Liver (tissue), 9 donors: ENCODE measurements around the gene PPAN. TPM values are rescaled to one million over a fixed set of nuclear protein-coding genes. Genes with fewer than 3 reads are reported as not detected.

ENCODE experiments used
- DNase-seq: peaks from one replicate; pipeline ENCODE4 v3.0.0-alpha.2; 2017; ENCODE audit warnings: low spot score
- H3K27ac ChIP-seq, 2 donors: one replicate each; pipeline ENCODE4 v1.7.0; 2013; ENCODE audit warnings: inconsistent platforms in 2 of 2, low read length in 2 of 2, control low read depth in 1 of 2, low read depth in 1 of 2, mild to moderate bottlenecking in 1 of 2
- H3K27me3 ChIP-seq, 4 donors: one replicate each; pipeline versions ENCODE4 v1.6.1 to v1.7.0; 2013; ENCODE audit warnings: low read length in 3 of 4, inconsistent platforms in 1 of 4, mild to moderate bottlenecking in 1 of 4, moderate library complexity in 1 of 4; ENCODE audit not compliant: control insufficient read depth in 4 of 4, insufficient read depth in 4 of 4
- H3K36me3 ChIP-seq, 4 donors: one replicate each; pipeline versions ENCODE4 v1.6.1 to v1.7.0; 2013; ENCODE audit warnings: low read length in 3 of 4, mild to moderate bottlenecking in 3 of 4, low read depth in 1 of 4, moderate library complexity in 1 of 4; ENCODE audit not compliant: control insufficient read depth in 4 of 4, insufficient read depth in 3 of 4
- H3K4me1 ChIP-seq, 4 donors: one replicate each; pipeline versions ENCODE4 v1.6.1 to v1.7.0; 2013; ENCODE audit warnings: low read length in 3 of 4, mild to moderate bottlenecking in 3 of 4, moderate library complexity in 1 of 4; ENCODE audit not compliant: control insufficient read depth in 4 of 4, insufficient read depth in 4 of 4
- H3K4me3 ChIP-seq, 3 donors: one replicate each; pipeline versions ENCODE4 v1.6.1 to v1.7.0; 2013; ENCODE audit warnings: low read length in 3 of 3, control low read depth in 1 of 3, low read depth in 1 of 3, mild to moderate bottlenecking in 1 of 3
- H3K9ac ChIP-seq, 2 donors: one replicate each; pipeline ENCODE4 v1.7.0; 2013; ENCODE audit warnings: low read length in 2 of 2, mild to moderate bottlenecking in 2 of 2, moderate library complexity in 2 of 2, control low read depth in 1 of 2, low read depth in 1 of 2
- H3K9me3 ChIP-seq, 4 donors: one replicate each; pipeline versions ENCODE4 v1.6.1 to v1.7.0; 2013; ENCODE audit warnings: low read length in 3 of 4; ENCODE audit not compliant: control insufficient read depth in 4 of 4
- ATF3 ChIP-seq: IDR thresholded peaks from 2 replicates; pipeline ENCODE4 v1.6.1; 2016; ENCODE audit warnings: antibody characterized with exemption
- CTCF ChIP-seq: fragments of 150-350 bp; IDR thresholded peaks from 2 replicates; pipeline ENCODE4 v1.5.1; 2017; ENCODE audit warnings: improper control_type of control experiment, low read depth, low read length; ENCODE audit not compliant: missing input control
- EGR1 ChIP-seq, 2 donors: IDR thresholded peaks; 2 replicates each; pipeline ENCODE4 v1.6.1; 2016 to 2018; ENCODE audit warnings: antibody characterized with exemption in 2 of 2, low read depth in 2 of 2
- FOXA1 ChIP-seq: IDR thresholded peaks from 2 replicates; pipeline ENCODE4 v1.6.1; 2016; ENCODE audit warnings: antibody characterized with exemption
- FOXA2 ChIP-seq: IDR thresholded peaks from 2 replicates; pipeline ENCODE4 v1.6.1; 2016; ENCODE audit warnings: antibody characterized with exemption
- GABPA ChIP-seq, 2 donors: IDR thresholded peaks in 1 of 2; conservative IDR thresholded peaks in 1 of 2; 2 replicates each; pipeline ENCODE4 v1.6.1; 2016; ENCODE audit warnings: antibody characterized with exemption in 2 of 2, mild to moderate bottlenecking in 1 of 2, moderate library complexity in 1 of 2
- HNF4A ChIP-seq, 2 donors: conservative IDR thresholded peaks; 2 replicates each; pipeline ENCODE4 v1.6.1; 2016; ENCODE audit warnings: antibody characterized with exemption in 2 of 2, mild to moderate bottlenecking in 2 of 2
- HNF4G ChIP-seq: IDR thresholded peaks from 2 replicates; pipeline ENCODE4 v1.6.1; 2016; ENCODE audit warnings: antibody characterized with exemption
- JUND ChIP-seq, 2 donors: IDR thresholded peaks; 2 replicates each; pipeline ENCODE4 v1.6.1; 2016; ENCODE audit warnings: antibody characterized with exemption in 2 of 2
- MAX ChIP-seq: IDR thresholded peaks from 2 replicates; pipeline ENCODE4 v1.6.1; 2016; ENCODE audit warnings: antibody characterized with exemption
- NR2F2 ChIP-seq: IDR thresholded peaks from 2 replicates; pipeline ENCODE4 v1.6.1; 2016; ENCODE audit warnings: antibody characterized with exemption
- RAD21 ChIP-seq, 2 donors: IDR thresholded peaks; 2 replicates each; pipeline ENCODE4 v1.6.1; 2016; ENCODE audit warnings: antibody characterized with exemption in 2 of 2, mild to moderate bottlenecking in 2 of 2
- REST ChIP-seq: IDR thresholded peaks from 2 replicates; pipeline ENCODE4 v1.6.1; 2016; ENCODE audit warnings: antibody characterized with exemption, mild to moderate bottlenecking
- RXRA ChIP-seq, 2 donors: IDR thresholded peaks; 2 replicates each; pipeline ENCODE4 v1.6.1; 2017 to 2018; ENCODE audit warnings: antibody characterized with exemption in 2 of 2, mild to moderate bottlenecking in 1 of 2
- SP1 ChIP-seq: IDR thresholded peaks from 2 replicates; pipeline ENCODE4 v1.6.1; 2018; ENCODE audit warnings: antibody characterized with exemption, mild to moderate bottlenecking
- TAF1 ChIP-seq: conservative IDR thresholded peaks from 2 replicates; pipeline ENCODE4 v1.6.1; 2016; ENCODE audit warnings: antibody characterized with exemption, mild to moderate bottlenecking
- YY1 ChIP-seq: IDR thresholded peaks from 2 replicates; pipeline ENCODE4 v1.6.1; 2016; ENCODE audit warnings: antibody characterized with exemption, mild to moderate bottlenecking
- ZBTB33 ChIP-seq: IDR thresholded peaks from 2 replicates; pipeline ENCODE4 v1.6.1; 2016; ENCODE audit warnings: antibody characterized with exemption
- WGBS: extraction: QIAGEN DNeasy Blood & Tissue Kit; methylation state at CpG from one replicate; pipeline ENCODE4 v1.1.7; 2013; 5-methylcytosine and 5-hydroxymethylcytosine counted together
- polyA plus RNA-seq, 2 donors: library from polyadenylated mRNA; stranded (reverse) in 1 of 2; unstranded in 1 of 2; fragments of 200-250 nt in 1 of 2; fragments of >200 nt in 1 of 2; fragmentation: Nextera tagmentation in 1 of 2; extraction: Ambion mirVana in 1 of 2; gene quantifications; one replicate each; pipeline versions ENCODE4 v1.2.1 to v1.2.3, GENCODE V29; 2013 to 2015
- total RNA-seq, 2 donors: library from RNA; depleted of rRNA; stranded (reverse); fragments of >200 nt; gene quantifications; one replicate each; pipeline ENCODE4 v1.2.3, GENCODE V29; 2014
- donor health status: healthy.
- donor health status: healthy.
- donor health status: healthy.
- donor health status: healthy.
- donor health status: healthy.

Gene PPAN
- total and polyA plus RNA-seq, 4 donors, result 10.1 to 20.7 (median 14.2) TPM

- TF ChIP-seq TAF1 (no peak), RXRA (IDR thresholded peaks at IDR 0.05) (peak; percentile 66 to 87), FOXA1 (no peak)
These were observed 27.1 kb upstream of the PPAN start (continued) for GRCh38 chr19:10079031-10079453.

GRCh38 chr19:10083911-10084310 is 22.3 kb upstream of the PPAN start:
- TF ChIP-seq SP1, result no peak
- TF ChIP-seq RAD21 (IDR thresholded peaks at IDR 0.05), result no peak
- no peak for TF ChIP-seq FOXA2
- TF ChIP-seq ATF3, result no peak
- WGBS, result 67% methylated on average over 9 of the region's 9 CpGs

GRCh38 chr19:10084803-10085202 is 21.4 kb upstream of the PPAN start:
- Histone ChIP-seq H3K4me1 (peaks cover 0 to 32% (median 22%) of the 10 kb centered on the region in 4 donors), H3K4me3 (no peak overlapping the region), H3K27me3 (no peaks in the 10 kb centered on the region), H3K9ac (no peak overlapping the region), H3K27ac (peak overlapping the region in 1 of 2 donors; percentile 95), H3K9me3 (no peaks in the 10 kb centered on the region), H3K36me3 (peaks cover 0 to 9% (median 8%) of the 10 kb centered on the region in 4 donors)
- DNase-seq, result no peak
- TF ChIP-seq EGR1 (IDR thresholded peaks at IDR 0.05; ENCODE audit: low read depth in 2 of 2), result no peak
- TF ChIP-seq MAX, result no peak
- TF ChIP-seq REST, result no peak
- no peak for TF ChIP-seq TAF1
- no peak for TF ChIP-seq HNF4G
- no peak for TF ChIP-seq YY1
- no peak for TF ChIP-seq RAD21 (IDR thresholded peaks at IDR 0.05)
- no peak for TF ChIP-seq SP1
- no peak for TF ChIP-seq GABPA (IDR thresholded peaks at IDR 0.05 in 1 of 2, conservative IDR thresholded peaks at IDR 0.05 in 1 of 2)
- no peak for TF ChIP-seq JUND (IDR thresholded peaks at IDR 0.05)
- no peak for TF ChIP-seq FOXA2
- TF ChIP-seq HNF4A (conservative IDR thresholded peaks at IDR 0.05), result no peak
- no peak for TF ChIP-seq FOXA1
- no peak for TF ChIP-seq CTCF
- no peak for TF ChIP-seq RXRA (IDR thresholded peaks at IDR 0.05)
- no peak for TF ChIP-seq NR2F2
- TF ChIP-seq ZBTB33, result no peak
- no peak for TF ChIP-seq ATF3
- 76% methylated on average over 3 of the region's 3 CpGs for WGBS

More at GRCh38 chr19:10083911-10084310, 22.3 kb upstream of the PPAN start:
- Histone ChIP-seq H3K9me3 (no peaks in the 10 kb centered on the region), H3K27ac (no peak overlapping the region), H3K4me3 (no peak overlapping the region), H3K36me3 (peaks cover 0 to under 1% (median under 1%) of the 10 kb centered on the region in 4 donors), H3K4me1 (peaks cover 4 to 30% (median 17%) of the 10 kb centered on the region in 4 donors), H3K9ac (no peak overlapping the region), H3K27me3 (no peaks in the 10 kb centered on the region)
- DNase-seq, result no peak
